Gastrocnemius medialis (tissue), 4 donors: ENCODE results near the gene CALML5.

ENCODE experiments used
- CTCF ChIP-seq, 5 experiments: fragments of 450-650 bp in 3 of 5; fragments of 200-600 bp in 2 of 5; sonication (generic) in 2 of 5; IDR thresholded peaks in 4 of 5; conservative IDR thresholded peaks in 1 of 5; 1 replicate in 4 of 5; 2 replicates in 1 of 5; pipeline ENCODE4 v1.5.1; 2016 to 2019; ENCODE audit warnings: antibody characterized with exemption in 5 of 5, mild to moderate bottlenecking in 3 of 5, moderate library complexity in 3 of 5
- POLR2A ChIP-seq, 2 donors: fragments of 450-650 bp; IDR thresholded peaks; one replicate each; pipeline ENCODE4 v1.6.1; 2017; ENCODE audit warnings: antibody characterized with exemption in 2 of 2, mild to moderate bottlenecking in 2 of 2, moderate library complexity in 2 of 2

- TF ChIP-seq POLR2A (IDR thresholded peaks at IDR 0.05): no peak
- TF ChIP-seq CTCF (IDR thresholded peaks at IDR 0.05 in 4 of 5, conservative IDR thresholded peaks at IDR 0.05 in 1 of 5): no peak
Observed at GRCh38 chr10:5531558-5532306, 32.4 kb upstream of the CALML5 start.
